Activated effector memory CD4-positive, alpha-beta T cell treated with anti-CD3 and anti-CD28 coated beads, Interleukin-2, amount 50 U/mL, for 16 hours (primary cell): ENCODE data around the gene WARS2.
"Not testable (repeated sequence)": the region's sequence is repeated elsewhere in the genome, so short reads cannot be mapped to it uniquely, and the experiment has no call there.

ENCODE experiments used
- DNase-seq: peaks from one replicate; pipeline ENCODE4 v3.0.0-alpha.2; 2020

The WARS2 gene

GRCh38 chr1:119140177-119141019 lies at the start of gene WARS2:
Gene WARS2, minus strand, starts transcription at chr1:119140653. Its CDS starts 9 bp downstream, at chr1:119140644.
- DNase-seq, result peak; percentile 97

- DNase-seq, result no peak
These were observed 48.5 kb upstream of the WARS2 start for GRCh38 chr1:119188926-119189325.

- DNase-seq, result no peak
These were observed 47.0 kb upstream of the WARS2 start for GRCh38 chr1:119187416-119187815.

GRCh38 chr1:119186471-119186870 lies 46.0 kb upstream of the WARS2 start:
- no peak for DNase-seq

GRCh38 chr1:119184972-119185371 lies 44.5 kb upstream of the WARS2 start:
- DNase-seq, result no peak

- DNase-seq, result no peak
These were observed 40.8 kb upstream of the WARS2 start for GRCh38 chr1:119181218-119181617.

- DNase-seq, result no peak
These were observed 38.6 kb upstream of the WARS2 start for GRCh38 chr1:119179051-119179450.

GRCh38 chr1:119172927-119173326 lies 32.5 kb upstream of the WARS2 start:
- not testable (repeated sequence) for DNase-seq

- not testable (repeated sequence) for DNase-seq
These were observed 31.0 kb upstream of the WARS2 start for GRCh38 chr1:119171381-119172010.

GRCh38 chr1:119163396-119163795 lies 22.9 kb upstream of the WARS2 start:
- DNase-seq, result no peak

- no peak for DNase-seq
These were observed 20.4 kb upstream of the WARS2 start for GRCh38 chr1:119160866-119161265.

- no peak for DNase-seq
These were observed 20.0 kb upstream of the WARS2 start for GRCh38 chr1:119160409-119160808.

GRCh38 chr1:119159966-119160365 lies 19.5 kb upstream of the WARS2 start:
- no peak for DNase-seq

GRCh38 chr1:119159111-119159510 lies 18.7 kb upstream of the WARS2 start:
- DNase-seq, result no peak

GRCh38 chr1:119156761-119157160 lies 16.3 kb upstream of the WARS2 start:
- not testable (repeated sequence) for DNase-seq

GRCh38 chr1:119155069-119155468 lies 14.6 kb upstream of the WARS2 start:
- not testable (repeated sequence) for DNase-seq

- DNase-seq, result no peak
These were observed 9.7 kb upstream of the WARS2 start for GRCh38 chr1:119150150-119150549.

- DNase-seq, result no peak
These were observed 7.2 kb upstream of the WARS2 start for GRCh38 chr1:119147661-119148090.

GRCh38 chr1:119146466-119146865 lies 6.0 kb upstream of the WARS2 start:
- DNase-seq, result no peak

- DNase-seq, result no peak
These were observed 4.4 kb upstream of the WARS2 start for GRCh38 chr1:119144813-119145212.

- no peak for DNase-seq
These were observed 3.3 kb upstream of the WARS2 start for GRCh38 chr1:119143706-119144105.

- DNase-seq, result no peak
These were observed 1.2 kb upstream of the WARS2 start for GRCh38 chr1:119141660-119142059.

GRCh38 chr1:119141020-119141424 lies 569 bp upstream of the WARS2 start:
- DNase-seq, result peak; percentile 76

GRCh38 chr1:119139857-119140176 lies 636 bp downstream of the WARS2 start:
- no peak for DNase-seq
